Liver (tissue), 9 donors: ENCODE data around the gene MSH5. TPM values are rescaled to one million over a fixed set of nuclear protein-coding genes. Genes with fewer than 3 reads are reported as not detected.

Source experiments
- DNase-seq: peaks from one replicate; pipeline ENCODE4 v3.0.0-alpha.2; 2017; ENCODE audit warnings: low spot score
- H3K27ac ChIP-seq, 2 donors: one replicate each; pipeline ENCODE4 v1.7.0; 2013; ENCODE audit warnings: inconsistent platforms in 2 of 2, low read length in 2 of 2, control low read depth in 1 of 2, low read depth in 1 of 2, mild to moderate bottlenecking in 1 of 2
- H3K27me3 ChIP-seq, 4 donors: one replicate each; pipeline versions ENCODE4 v1.6.1 to v1.7.0; 2013; ENCODE audit warnings: low read length in 3 of 4, inconsistent platforms in 1 of 4, mild to moderate bottlenecking in 1 of 4, moderate library complexity in 1 of 4; ENCODE audit not compliant: control insufficient read depth in 4 of 4, insufficient read depth in 4 of 4
- H3K36me3 ChIP-seq, 4 donors: one replicate each; pipeline versions ENCODE4 v1.6.1 to v1.7.0; 2013; ENCODE audit warnings: low read length in 3 of 4, mild to moderate bottlenecking in 3 of 4, low read depth in 1 of 4, moderate library complexity in 1 of 4; ENCODE audit not compliant: control insufficient read depth in 4 of 4, insufficient read depth in 3 of 4
- H3K4me1 ChIP-seq, 4 donors: one replicate each; pipeline versions ENCODE4 v1.6.1 to v1.7.0; 2013; ENCODE audit warnings: low read length in 3 of 4, mild to moderate bottlenecking in 3 of 4, moderate library complexity in 1 of 4; ENCODE audit not compliant: control insufficient read depth in 4 of 4, insufficient read depth in 4 of 4
- H3K4me3 ChIP-seq, 3 donors: one replicate each; pipeline versions ENCODE4 v1.6.1 to v1.7.0; 2013; ENCODE audit warnings: low read length in 3 of 3, control low read depth in 1 of 3, low read depth in 1 of 3, mild to moderate bottlenecking in 1 of 3
- H3K9ac ChIP-seq, 2 donors: one replicate each; pipeline ENCODE4 v1.7.0; 2013; ENCODE audit warnings: low read length in 2 of 2, mild to moderate bottlenecking in 2 of 2, moderate library complexity in 2 of 2, control low read depth in 1 of 2, low read depth in 1 of 2
- H3K9me3 ChIP-seq, 4 donors: one replicate each; pipeline versions ENCODE4 v1.6.1 to v1.7.0; 2013; ENCODE audit warnings: low read length in 3 of 4; ENCODE audit not compliant: control insufficient read depth in 4 of 4
- ATF3 ChIP-seq: IDR thresholded peaks from 2 replicates; pipeline ENCODE4 v1.6.1; 2016; ENCODE audit warnings: antibody characterized with exemption
- EGR1 ChIP-seq, 2 donors: IDR thresholded peaks; 2 replicates each; pipeline ENCODE4 v1.6.1; 2016 to 2018; ENCODE audit warnings: antibody characterized with exemption in 2 of 2, low read depth in 2 of 2
- FOXA1 ChIP-seq: IDR thresholded peaks from 2 replicates; pipeline ENCODE4 v1.6.1; 2016; ENCODE audit warnings: antibody characterized with exemption
- FOXA2 ChIP-seq: IDR thresholded peaks from 2 replicates; pipeline ENCODE4 v1.6.1; 2016; ENCODE audit warnings: antibody characterized with exemption
- HNF4A ChIP-seq, 2 donors: conservative IDR thresholded peaks; 2 replicates each; pipeline ENCODE4 v1.6.1; 2016; ENCODE audit warnings: antibody characterized with exemption in 2 of 2, mild to moderate bottlenecking in 2 of 2
- HNF4G ChIP-seq: IDR thresholded peaks from 2 replicates; pipeline ENCODE4 v1.6.1; 2016; ENCODE audit warnings: antibody characterized with exemption
- JUND ChIP-seq, 2 donors: IDR thresholded peaks; 2 replicates each; pipeline ENCODE4 v1.6.1; 2016; ENCODE audit warnings: antibody characterized with exemption in 2 of 2
- MAX ChIP-seq: IDR thresholded peaks from 2 replicates; pipeline ENCODE4 v1.6.1; 2016; ENCODE audit warnings: antibody characterized with exemption
- NR2F2 ChIP-seq: IDR thresholded peaks from 2 replicates; pipeline ENCODE4 v1.6.1; 2016; ENCODE audit warnings: antibody characterized with exemption
- RAD21 ChIP-seq, 2 donors: IDR thresholded peaks; 2 replicates each; pipeline ENCODE4 v1.6.1; 2016; ENCODE audit warnings: antibody characterized with exemption in 2 of 2, mild to moderate bottlenecking in 2 of 2
- RXRA ChIP-seq, 2 donors: IDR thresholded peaks; 2 replicates each; pipeline ENCODE4 v1.6.1; 2017 to 2018; ENCODE audit warnings: antibody characterized with exemption in 2 of 2, mild to moderate bottlenecking in 1 of 2
- TAF1 ChIP-seq: conservative IDR thresholded peaks from 2 replicates; pipeline ENCODE4 v1.6.1; 2016; ENCODE audit warnings: antibody characterized with exemption, mild to moderate bottlenecking
- YY1 ChIP-seq: IDR thresholded peaks from 2 replicates; pipeline ENCODE4 v1.6.1; 2016; ENCODE audit warnings: antibody characterized with exemption, mild to moderate bottlenecking
- WGBS: extraction: QIAGEN DNeasy Blood & Tissue Kit; methylation state at CpG from one replicate; pipeline ENCODE4 v1.1.7; 2013; 5-methylcytosine and 5-hydroxymethylcytosine counted together
- polyA plus RNA-seq, 2 donors: library from polyadenylated mRNA; stranded (reverse) in 1 of 2; unstranded in 1 of 2; fragments of 200-250 nt in 1 of 2; fragments of >200 nt in 1 of 2; fragmentation: Nextera tagmentation in 1 of 2; extraction: Ambion mirVana in 1 of 2; gene quantifications; one replicate each; pipeline versions ENCODE4 v1.2.1 to v1.2.3, GENCODE V29; 2013 to 2015
- total RNA-seq, 2 donors: library from RNA; depleted of rRNA; stranded (reverse); fragments of >200 nt; gene quantifications; one replicate each; pipeline ENCODE4 v1.2.3, GENCODE V29; 2014
- TF ChIP-seq, protein P1 (sequence below): IDR thresholded peaks from 2 replicates; pipeline ENCODE4 v1.6.1; 2016; ENCODE audit warnings: antibody characterized with exemption
- TF ChIP-seq, protein P2 (sequence below): fragments of 150-350 bp; IDR thresholded peaks from 2 replicates; pipeline ENCODE4 v1.5.1; 2017; ENCODE audit warnings: improper control_type of control experiment, low read depth, low read length; ENCODE audit not compliant: missing input control
- TF ChIP-seq, protein P3 (sequence below): IDR thresholded peaks from 2 replicates; pipeline ENCODE4 v1.6.1; 2016; ENCODE audit warnings: antibody characterized with exemption, mild to moderate bottlenecking
- donor health status: healthy.
- donor health status: healthy.
- donor health status: healthy.
- donor health status: healthy.
- donor health status: healthy.

The MSH5 gene
- total and polyA plus RNA-seq, 4 donors: 1.2 to 6.4 (median 4.0) TPM

DNA sequence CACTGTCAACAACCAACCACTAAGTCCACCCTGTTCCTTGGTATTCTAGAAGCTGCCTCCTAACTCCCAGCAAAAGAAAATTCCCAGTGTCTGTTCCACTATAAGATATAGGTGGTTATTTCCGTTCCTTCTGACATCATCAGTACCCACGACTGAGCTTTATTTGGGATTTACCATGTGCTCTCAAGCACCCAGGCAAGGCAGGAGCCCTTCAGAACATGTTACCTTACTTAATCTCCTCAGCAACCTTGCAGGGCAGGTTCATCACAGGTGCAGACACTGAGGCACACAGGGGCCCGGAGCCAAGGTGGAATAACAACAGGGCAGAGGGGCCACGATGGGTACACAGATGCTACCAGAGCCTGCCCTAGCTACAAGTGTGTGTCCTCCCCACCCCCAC lies 47.5 kb upstream of the MSH5 start:
- H3K4me1 ChIP-seq: no peaks in the 10 kb centered on the region
- no peak for DNase-seq
- no peaks in the 10 kb centered on the region for H3K27me3 ChIP-seq
- H3K4me3 ChIP-seq: no peak overlapping the region
- WGBS: 90% methylated on average over 4 of the region's 4 CpGs
- no peak for TF ChIP-seq RAD21 (IDR thresholded peaks at IDR 0.05)
- no peak for TF ChIP-seq FOXA2
- TF ChIP-seq TAF1: no peak
- TF ChIP-seq NR2F2: no peak
- TF ChIP-seq, protein P1, sequence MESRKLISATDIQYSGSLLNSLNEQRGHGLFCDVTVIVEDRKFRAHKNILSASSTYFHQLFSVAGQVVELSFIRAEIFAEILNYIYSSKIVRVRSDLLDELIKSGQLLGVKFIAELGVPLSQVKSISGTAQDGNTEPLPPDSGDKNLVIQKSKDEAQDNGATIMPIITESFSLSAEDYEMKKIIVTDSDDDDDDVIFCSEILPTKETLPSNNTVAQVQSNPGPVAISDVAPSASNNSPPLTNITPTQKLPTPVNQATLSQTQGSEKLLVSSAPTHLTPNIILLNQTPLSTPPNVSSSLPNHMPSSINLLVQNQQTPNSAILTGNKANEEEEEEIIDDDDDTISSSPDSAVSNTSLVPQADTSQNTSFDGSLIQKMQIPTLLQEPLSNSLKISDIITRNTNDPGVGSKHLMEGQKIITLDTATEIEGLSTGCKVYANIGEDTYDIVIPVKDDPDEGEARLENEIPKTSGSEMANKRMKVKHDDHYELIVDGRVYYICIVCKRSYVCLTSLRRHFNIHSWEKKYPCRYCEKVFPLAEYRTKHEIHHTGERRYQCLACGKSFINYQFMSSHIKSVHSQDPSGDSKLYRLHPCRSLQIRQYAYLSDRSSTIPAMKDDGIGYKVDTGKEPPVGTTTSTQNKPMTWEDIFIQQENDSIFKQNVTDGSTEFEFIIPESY: no peak
- TF ChIP-seq, protein P2, sequence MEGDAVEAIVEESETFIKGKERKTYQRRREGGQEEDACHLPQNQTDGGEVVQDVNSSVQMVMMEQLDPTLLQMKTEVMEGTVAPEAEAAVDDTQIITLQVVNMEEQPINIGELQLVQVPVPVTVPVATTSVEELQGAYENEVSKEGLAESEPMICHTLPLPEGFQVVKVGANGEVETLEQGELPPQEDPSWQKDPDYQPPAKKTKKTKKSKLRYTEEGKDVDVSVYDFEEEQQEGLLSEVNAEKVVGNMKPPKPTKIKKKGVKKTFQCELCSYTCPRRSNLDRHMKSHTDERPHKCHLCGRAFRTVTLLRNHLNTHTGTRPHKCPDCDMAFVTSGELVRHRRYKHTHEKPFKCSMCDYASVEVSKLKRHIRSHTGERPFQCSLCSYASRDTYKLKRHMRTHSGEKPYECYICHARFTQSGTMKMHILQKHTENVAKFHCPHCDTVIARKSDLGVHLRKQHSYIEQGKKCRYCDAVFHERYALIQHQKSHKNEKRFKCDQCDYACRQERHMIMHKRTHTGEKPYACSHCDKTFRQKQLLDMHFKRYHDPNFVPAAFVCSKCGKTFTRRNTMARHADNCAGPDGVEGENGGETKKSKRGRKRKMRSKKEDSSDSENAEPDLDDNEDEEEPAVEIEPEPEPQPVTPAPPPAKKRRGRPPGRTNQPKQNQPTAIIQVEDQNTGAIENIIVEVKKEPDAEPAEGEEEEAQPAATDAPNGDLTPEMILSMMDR: no peak
- no peak for TF ChIP-seq MAX
- TF ChIP-seq ATF3: no peak
- no peak for TF ChIP-seq YY1
- TF ChIP-seq EGR1 (IDR thresholded peaks at IDR 0.05; ENCODE audit: low read depth in 2 of 2): no peak
- no peak for TF ChIP-seq JUND (IDR thresholded peaks at IDR 0.05)
- no peak for TF ChIP-seq HNF4G
- no peak for TF ChIP-seq HNF4A (conservative IDR thresholded peaks at IDR 0.05)
- TF ChIP-seq RXRA (IDR thresholded peaks at IDR 0.05): no peak
- no peak for TF ChIP-seq FOXA1
- TF ChIP-seq, protein P3, sequence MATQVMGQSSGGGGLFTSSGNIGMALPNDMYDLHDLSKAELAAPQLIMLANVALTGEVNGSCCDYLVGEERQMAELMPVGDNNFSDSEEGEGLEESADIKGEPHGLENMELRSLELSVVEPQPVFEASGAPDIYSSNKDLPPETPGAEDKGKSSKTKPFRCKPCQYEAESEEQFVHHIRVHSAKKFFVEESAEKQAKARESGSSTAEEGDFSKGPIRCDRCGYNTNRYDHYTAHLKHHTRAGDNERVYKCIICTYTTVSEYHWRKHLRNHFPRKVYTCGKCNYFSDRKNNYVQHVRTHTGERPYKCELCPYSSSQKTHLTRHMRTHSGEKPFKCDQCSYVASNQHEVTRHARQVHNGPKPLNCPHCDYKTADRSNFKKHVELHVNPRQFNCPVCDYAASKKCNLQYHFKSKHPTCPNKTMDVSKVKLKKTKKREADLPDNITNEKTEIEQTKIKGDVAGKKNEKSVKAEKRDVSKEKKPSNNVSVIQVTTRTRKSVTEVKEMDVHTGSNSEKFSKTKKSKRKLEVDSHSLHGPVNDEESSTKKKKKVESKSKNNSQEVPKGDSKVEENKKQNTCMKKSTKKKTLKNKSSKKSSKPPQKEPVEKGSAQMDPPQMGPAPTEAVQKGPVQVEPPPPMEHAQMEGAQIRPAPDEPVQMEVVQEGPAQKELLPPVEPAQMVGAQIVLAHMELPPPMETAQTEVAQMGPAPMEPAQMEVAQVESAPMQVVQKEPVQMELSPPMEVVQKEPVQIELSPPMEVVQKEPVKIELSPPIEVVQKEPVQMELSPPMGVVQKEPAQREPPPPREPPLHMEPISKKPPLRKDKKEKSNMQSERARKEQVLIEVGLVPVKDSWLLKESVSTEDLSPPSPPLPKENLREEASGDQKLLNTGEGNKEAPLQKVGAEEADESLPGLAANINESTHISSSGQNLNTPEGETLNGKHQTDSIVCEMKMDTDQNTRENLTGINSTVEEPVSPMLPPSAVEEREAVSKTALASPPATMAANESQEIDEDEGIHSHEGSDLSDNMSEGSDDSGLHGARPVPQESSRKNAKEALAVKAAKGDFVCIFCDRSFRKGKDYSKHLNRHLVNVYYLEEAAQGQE: no peak
- H3K27ac ChIP-seq: no peak overlapping the region
- H3K9me3 ChIP-seq: no peaks in the 10 kb centered on the region
- peaks cover 10 to 80% (median 59%) of the 10 kb centered on the region in 4 donors for H3K36me3 ChIP-seq
- H3K9ac ChIP-seq: no peak overlapping the region

GRCh38 chr6:31692886-31693285 lies 46.9 kb upstream of the MSH5 start:
- Histone ChIP-seq H3K4me1 (no peaks in the 10 kb centered on the region), H3K9ac (no peak overlapping the region), H3K36me3 (peaks cover 8 to 74% (median 56%) of the 10 kb centered on the region in 4 donors), H3K27me3 (no peaks in the 10 kb centered on the region), H3K9me3 (no peaks in the 10 kb centered on the region), H3K27ac (no peak overlapping the region), H3K4me3 (no peak overlapping the region)
- WGBS: 93% methylated on average over 9 of the region's 9 CpGs
- DNase-seq: no peak
- no peak for TF ChIP-seq MAX
- no peak for TF ChIP-seq RXRA (IDR thresholded peaks at IDR 0.05)
- TF ChIP-seq TAF1: no peak
- no peak for TF ChIP-seq YY1
- no peak for TF ChIP-seq NR2F2
